Ascending aorta (tissue), 2 donors: Measurements from ENCODE around the gene RPL39L. TPM values are rescaled to one million over a fixed set of nuclear protein-coding genes. Genes with fewer than 3 reads are reported as not detected.
A peak's percentile ranks its signal among the peaks of the same experiment; 100 is the strongest.
"Not testable (repeated sequence)": the region's sequence is repeated elsewhere in the genome, so short reads cannot be mapped to it uniquely, and the experiment has no call there.

Experiments
- DNase-seq, 2 donors: peaks; one replicate each; pipeline ENCODE4 v3.0.0-alpha.2; 2019; ENCODE audit warnings: low spot score in 2 of 2
- H3K27ac ChIP-seq, 2 donors: fragments of 200-600 bp; sonication (generic); one replicate each; pipeline ENCODE4 v1.5.1; 2016 to 2017; ENCODE audit warnings: mild to moderate bottlenecking in 1 of 2
- H3K27me3 ChIP-seq: fragments of 200-600 bp; sonication (generic); one replicate; pipeline ENCODE4 v1.5.1; 2017
- H3K36me3 ChIP-seq, 2 donors: fragments of 200-600 bp; sonication (generic); one replicate each; pipeline ENCODE4 v1.5.1; 2016
- H3K4me1 ChIP-seq, 2 donors: fragments of 200-600 bp; sonication (generic); one replicate each; pipeline ENCODE4 v1.5.1; 2016 to 2017; ENCODE audit warnings: mild to moderate bottlenecking in 1 of 2
- H3K4me3 ChIP-seq, 2 donors: fragments of 200-600 bp; sonication (generic); one replicate each; pipeline ENCODE4 v1.5.1; 2016 to 2017; ENCODE audit warnings: mild to moderate bottlenecking in 1 of 2
- H3K9me3 ChIP-seq, 2 donors: fragments of 200-600 bp; sonication (generic); one replicate each; pipeline ENCODE4 v1.5.1; 2016
- CTCF ChIP-seq, 3 experiments: fragments of 200-600 bp in 2 of 3; fragments of 450-650 bp in 1 of 3; sonication (generic) in 2 of 3; IDR thresholded peaks; one replicate each; pipeline ENCODE4 v1.5.1; 2016 to 2019; ENCODE audit warnings: antibody characterized with exemption in 3 of 3, mild to moderate bottlenecking in 1 of 3, moderate library complexity in 1 of 3
- intact Hi-C: fragments of 100-400 bp; cut with DNase I; formaldehyde crosslinking; loops from one replicate; pipeline ENCODE4 v1.15.1; 2023
- total RNA-seq: library from RNA; depleted of rRNA; stranded (reverse); fragments of >200 nt; gene quantifications from one replicate; pipeline ENCODE4 v1.1.0, GENCODE V29; 2016

Gene RPL39L
- total RNA-seq, 1 donor from 2014 or later, result 3.1 TPM

GRCh38 chr3:187136337-187136736 lies 3.0 kb downstream of the RPL39L start:
- intact Hi-C loops, result no loop called here
- no peak for TF ChIP-seq CTCF (IDR thresholded peaks at IDR 0.05)
- H3K27me3 ChIP-seq, result no peaks in the 10 kb centered on the region
- H3K36me3 ChIP-seq, result no peaks in the 10 kb centered on the region
- no peak overlapping the region for H3K27ac ChIP-seq
- no peaks in the 10 kb centered on the region for H3K9me3 ChIP-seq
- no peak overlapping the region for H3K4me3 ChIP-seq
- no peak for DNase-seq
- H3K4me1 ChIP-seq, result no peaks in the 10 kb centered on the region

DNA sequence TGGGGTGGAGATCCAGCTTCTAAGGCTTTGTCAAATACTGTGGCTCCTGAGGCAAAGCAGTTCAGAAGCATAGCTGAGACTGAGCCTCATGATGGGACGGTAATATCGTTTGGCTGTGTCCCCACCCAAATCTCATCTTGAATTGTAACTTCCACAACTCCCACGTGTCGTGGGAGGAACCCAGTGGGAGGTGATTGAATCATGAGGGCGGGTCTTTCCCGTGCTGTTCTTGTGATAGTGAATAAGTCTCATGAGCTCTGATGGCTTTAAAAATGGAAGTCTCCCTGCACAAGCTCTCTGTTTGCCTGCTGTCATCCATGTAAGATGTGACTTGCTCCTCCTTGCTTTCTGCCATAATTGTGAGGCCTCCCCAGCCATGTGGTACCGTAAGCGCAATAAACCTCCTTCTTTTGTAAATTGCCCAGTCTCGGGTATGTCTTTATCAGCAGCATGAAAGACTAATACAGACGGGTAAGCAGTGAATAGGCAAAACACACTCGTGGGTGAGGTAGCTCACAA lies 4.1 kb downstream of the RPL39L start:
- H3K36me3 ChIP-seq, H3K9me3 ChIP-seq, DNase-seq, intact Hi-C loops, H3K27ac ChIP-seq, H3K4me3 ChIP-seq, H3K4me1 ChIP-seq, H3K27me3 ChIP-seq: not testable (repeated sequence)

DNA sequence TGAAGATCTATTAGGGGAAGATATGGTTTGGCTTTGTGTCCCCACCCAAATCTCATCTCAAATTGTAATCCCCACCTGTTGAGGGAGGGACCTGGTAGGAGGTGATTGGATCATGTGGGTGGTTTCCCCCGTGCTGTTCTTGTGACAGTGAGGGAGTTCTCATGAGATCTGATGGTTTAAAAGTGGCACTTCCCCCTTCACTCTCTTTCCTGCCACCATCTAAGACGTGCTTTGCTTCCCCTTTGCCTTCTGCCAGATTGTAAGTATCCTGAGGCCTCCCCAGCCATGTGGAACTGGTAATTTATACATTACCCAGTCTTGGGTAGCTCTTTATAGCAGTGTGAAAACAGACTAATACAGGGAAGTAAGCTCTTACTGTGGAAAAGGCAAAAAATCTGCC lies 6.1 kb downstream of the RPL39L start:
- H3K9me3 ChIP-seq, H3K4me1 ChIP-seq, H3K36me3 ChIP-seq, intact Hi-C loops, H3K4me3 ChIP-seq, H3K27me3 ChIP-seq, DNase-seq, H3K27ac ChIP-seq: not testable (repeated sequence)

GRCh38 chr3:187132666-187133065 lies 6.6 kb downstream of the RPL39L start:
- no peak overlapping the region for H3K27ac ChIP-seq
- no peaks in the 10 kb centered on the region for H3K36me3 ChIP-seq
- no peak for TF ChIP-seq CTCF (IDR thresholded peaks at IDR 0.05)
- no peaks in the 10 kb centered on the region for H3K27me3 ChIP-seq
- no peaks in the 10 kb centered on the region for H3K9me3 ChIP-seq
- peaks cover 6 to 7% of the 10 kb centered on the region in 2 donors for H3K4me1 ChIP-seq
- DNase-seq, result no peak
- intact Hi-C loops, result no loop called here
- no peak overlapping the region for H3K4me3 ChIP-seq

GRCh38 chr3:187131981-187132380 lies 7.3 kb downstream of the RPL39L start:
- no peaks in the 10 kb centered on the region for H3K27me3 ChIP-seq
- H3K27ac ChIP-seq, result no peak overlapping the region
- intact Hi-C loops, result no loop called here
- no peak for TF ChIP-seq CTCF (IDR thresholded peaks at IDR 0.05)
- H3K36me3 ChIP-seq, result no peaks in the 10 kb centered on the region
- peaks cover 6 to 7% of the 10 kb centered on the region in 2 donors for H3K4me1 ChIP-seq
- no peak overlapping the region for H3K4me3 ChIP-seq
- H3K9me3 ChIP-seq, result no peaks in the 10 kb centered on the region
- DNase-seq, result no peak

GRCh38 chr3:187130346-187131066 lies 8.8 kb downstream of the RPL39L start:
- intact Hi-C loops, result no loop called here

More at GRCh38 chr3:187130346-187131066, 8.8 kb downstream of the RPL39L start:
- H3K27ac ChIP-seq, result peak overlapping the region; percentile 76 to 77
- H3K9me3 ChIP-seq, result no peaks in the 10 kb centered on the region
- H3K36me3 ChIP-seq, result no peaks in the 10 kb centered on the region
- peaks cover 6 to 7% of the 10 kb centered on the region in 2 donors for H3K4me1 ChIP-seq
- TF ChIP-seq CTCF (IDR thresholded peaks at IDR 0.05), result no peak
- no peak for DNase-seq
- peak overlapping the region; percentile 23 to 52 for H3K4me3 ChIP-seq
- H3K27me3 ChIP-seq, result no peaks in the 10 kb centered on the region
